SK-N-SH treated with all-trans-retinoic acid at 6 μM for 48 hours (cell line): ENCODE measurements around the gene LRCH4.
A peak's percentile ranks its signal among the peaks of the same experiment; 100 is the strongest.
"Not testable (repeated sequence)": the region's sequence is repeated elsewhere in the genome, so short reads cannot be mapped to it uniquely, and the experiment has no call there.

ENCODE experiments used
- ATAC-seq: fragments of 200-7000 bp; cut with Tn5 transposase; 3 replicates; pipeline ENCODE4 v1.9.1; 2020; ENCODE audit warnings: mild to moderate bottlenecking, moderate library complexity
- BACH2 ChIP-seq: fragments of 250-450 bp; sonication (Bioruptor Pico); IDR thresholded peaks from 2 replicates; pipeline ENCODE4 v1.9.0; 2021; ENCODE audit warnings: mild to moderate bottlenecking, borderline replicate concordance
- CSDC2 ChIP-seq: fragments of 250-450 bp; sonication (Bioruptor Pico); IDR thresholded peaks from 2 replicates; pipeline ENCODE4 v1.5.0; 2020; ENCODE audit warnings: mild to moderate bottlenecking, moderate library complexity
- ESRRG ChIP-seq: fragments of 250-450 bp; sonication (Bioruptor Pico); IDR thresholded peaks from 2 replicates; pipeline ENCODE4 v1.6.1; 2021; ENCODE audit warnings: mild to moderate bottlenecking
- ISL1 ChIP-seq: fragments of 250-450 bp; sonication (Bioruptor Pico); IDR thresholded peaks from 2 replicates; pipeline ENCODE4 v2.1.2; 2022; ENCODE audit warnings: mild to moderate bottlenecking, moderate library complexity
- OSR1 ChIP-seq: fragments of 250-450 bp; sonication (Bioruptor Pico); IDR thresholded peaks from 2 replicates; pipeline ENCODE4 v1.8.0; 2022; ENCODE audit warnings: moderate library complexity, mild to moderate bottlenecking, inconsistent platforms
- RARB ChIP-seq: fragments of 250-450 bp; sonication (Bioruptor Pico); IDR thresholded peaks from 2 replicates; pipeline ENCODE4 v1.8.0; 2021; ENCODE audit warnings: mild to moderate bottlenecking, moderate library complexity
- SNAI2 ChIP-seq: fragments of 250-450 bp; sonication (Bioruptor Pico); IDR thresholded peaks from 2 replicates; pipeline ENCODE4 v1.5.0; 2020; ENCODE audit warnings: mild to moderate bottlenecking, moderate library complexity
- TCF4 ChIP-seq: fragments of 250-450 bp; sonication (Bioruptor Pico); IDR thresholded peaks from 2 replicates; pipeline ENCODE4 v1.8.0; 2021; ENCODE audit warnings: mild to moderate bottlenecking, moderate library complexity, borderline replicate concordance
- TOX ChIP-seq: fragments of 250-450 bp; sonication (Bioruptor Pico); IDR thresholded peaks from 2 replicates; pipeline ENCODE4 v1.8.0; 2021; ENCODE audit warnings: mild to moderate bottlenecking, moderate library complexity, borderline replicate concordance
- ZC3H10 ChIP-seq: fragments of 250-450 bp; sonication (Bioruptor Pico); IDR thresholded peaks from 2 replicates; pipeline ENCODE4 v1.5.1; 2021; ENCODE audit warnings: mild to moderate bottlenecking, moderate library complexity
- ZFP3 ChIP-seq: fragments of 250-450 bp; sonication (Bioruptor Pico); IDR thresholded peaks from 2 replicates; pipeline ENCODE4 v1.5.0; 2020; ENCODE audit warnings: mild to moderate bottlenecking, moderate library complexity
- ZNF565 ChIP-seq: fragments of 450-650 bp; formaldehyde crosslinking; conservative IDR thresholded peaks from 2 replicates; pipeline ENCODE4 v1.5.0; 2020; ENCODE audit warnings: low read depth, mild to moderate bottlenecking, moderate library complexity
- ZNF8 ChIP-seq: fragments of 450-650 bp; formaldehyde crosslinking; IDR thresholded peaks from 2 replicates; pipeline ENCODE4 v1.5.0; 2020; ENCODE audit warnings: mild to moderate bottlenecking, moderate library complexity
- TF ChIP-seq, protein P1 (sequence below): fragments of 250-450 bp; sonication (Bioruptor Pico); IDR thresholded peaks from 2 replicates; pipeline ENCODE4 v1.5.1; 2020; ENCODE audit warnings: low read depth, mild to moderate bottlenecking, moderate library complexity
- TF ChIP-seq, protein P2 (sequence below): fragments of 250-450 bp; sonication (Bioruptor Pico); IDR thresholded peaks from 2 replicates; pipeline ENCODE4 v1.5.0; 2020; ENCODE audit warnings: mild to moderate bottlenecking, moderate library complexity
- TF ChIP-seq, protein P3 (sequence below): fragments of 250-450 bp; sonication (Bioruptor Pico); IDR thresholded peaks from 2 replicates; pipeline ENCODE4 v1.5.1; 2021; ENCODE audit warnings: mild to moderate bottlenecking, moderate library complexity
- TF ChIP-seq, protein P4 (sequence below): fragments of 250-450 bp; sonication (Bioruptor Pico); IDR thresholded peaks from 2 replicates; pipeline ENCODE4 v1.8.0; 2020; ENCODE audit warnings: mild to moderate bottlenecking, moderate library complexity, borderline replicate concordance
- TF ChIP-seq, protein P5 (sequence below): fragments of 250-450 bp; sonication (Bioruptor Pico); IDR thresholded peaks from 2 replicates; pipeline ENCODE4 v1.8.0; 2021; ENCODE audit warnings: low read depth, mild to moderate bottlenecking, moderate library complexity, borderline replicate concordance

LRCH4 gene

DNA sequence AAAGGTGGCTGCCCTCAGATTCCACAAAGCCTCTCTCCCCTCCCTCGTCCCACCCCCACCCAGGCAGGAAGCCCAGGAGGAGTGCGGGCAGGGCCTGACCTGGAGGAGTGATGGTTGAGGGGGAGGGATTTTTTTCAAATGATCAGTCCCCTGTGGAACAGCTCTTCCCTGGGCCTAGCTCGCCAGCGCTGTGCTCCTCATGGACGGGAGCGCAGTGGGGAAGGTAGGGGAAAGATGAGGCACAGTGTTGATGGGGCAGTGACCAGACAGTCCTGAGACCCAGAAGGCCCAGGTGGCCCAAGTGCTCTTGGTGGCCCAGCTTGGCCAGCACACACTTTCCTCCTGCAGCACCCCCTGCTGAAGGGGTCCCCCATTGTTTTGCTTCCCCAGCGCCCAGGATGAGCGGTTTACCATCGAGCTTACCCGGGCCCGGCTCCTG, 20.8 kb downstream of the LRCH4 start:
- no peak for TF ChIP-seq ISL1 (CRISPR knock-in tag)
- TF ChIP-seq SNAI2 (CRISPR knock-in tag): no peak
- TF ChIP-seq, protein P1, sequence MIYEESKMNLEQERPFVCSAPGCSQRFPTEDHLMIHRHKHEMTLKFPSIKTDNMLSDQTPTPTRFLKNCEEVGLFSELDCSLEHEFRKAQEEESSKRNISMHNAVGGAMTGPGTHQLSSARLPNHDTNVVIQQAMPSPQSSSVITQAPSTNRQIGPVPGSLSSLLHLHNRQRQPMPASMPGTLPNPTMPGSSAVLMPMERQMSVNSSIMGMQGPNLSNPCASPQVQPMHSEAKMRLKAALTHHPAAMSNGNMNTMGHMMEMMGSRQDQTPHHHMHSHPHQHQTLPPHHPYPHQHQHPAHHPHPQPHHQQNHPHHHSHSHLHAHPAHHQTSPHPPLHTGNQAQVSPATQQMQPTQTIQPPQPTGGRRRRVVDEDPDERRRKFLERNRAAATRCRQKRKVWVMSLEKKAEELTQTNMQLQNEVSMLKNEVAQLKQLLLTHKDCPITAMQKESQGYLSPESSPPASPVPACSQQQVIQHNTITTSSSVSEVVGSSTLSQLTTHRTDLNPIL (CRISPR knock-in tag): no peak
- no peak for TF ChIP-seq ZFP3
- TF ChIP-seq ZNF565 (CRISPR knock-in tag): no peak
- no peak for TF ChIP-seq BACH2 (CRISPR knock-in tag)
- TF ChIP-seq, protein P2, sequence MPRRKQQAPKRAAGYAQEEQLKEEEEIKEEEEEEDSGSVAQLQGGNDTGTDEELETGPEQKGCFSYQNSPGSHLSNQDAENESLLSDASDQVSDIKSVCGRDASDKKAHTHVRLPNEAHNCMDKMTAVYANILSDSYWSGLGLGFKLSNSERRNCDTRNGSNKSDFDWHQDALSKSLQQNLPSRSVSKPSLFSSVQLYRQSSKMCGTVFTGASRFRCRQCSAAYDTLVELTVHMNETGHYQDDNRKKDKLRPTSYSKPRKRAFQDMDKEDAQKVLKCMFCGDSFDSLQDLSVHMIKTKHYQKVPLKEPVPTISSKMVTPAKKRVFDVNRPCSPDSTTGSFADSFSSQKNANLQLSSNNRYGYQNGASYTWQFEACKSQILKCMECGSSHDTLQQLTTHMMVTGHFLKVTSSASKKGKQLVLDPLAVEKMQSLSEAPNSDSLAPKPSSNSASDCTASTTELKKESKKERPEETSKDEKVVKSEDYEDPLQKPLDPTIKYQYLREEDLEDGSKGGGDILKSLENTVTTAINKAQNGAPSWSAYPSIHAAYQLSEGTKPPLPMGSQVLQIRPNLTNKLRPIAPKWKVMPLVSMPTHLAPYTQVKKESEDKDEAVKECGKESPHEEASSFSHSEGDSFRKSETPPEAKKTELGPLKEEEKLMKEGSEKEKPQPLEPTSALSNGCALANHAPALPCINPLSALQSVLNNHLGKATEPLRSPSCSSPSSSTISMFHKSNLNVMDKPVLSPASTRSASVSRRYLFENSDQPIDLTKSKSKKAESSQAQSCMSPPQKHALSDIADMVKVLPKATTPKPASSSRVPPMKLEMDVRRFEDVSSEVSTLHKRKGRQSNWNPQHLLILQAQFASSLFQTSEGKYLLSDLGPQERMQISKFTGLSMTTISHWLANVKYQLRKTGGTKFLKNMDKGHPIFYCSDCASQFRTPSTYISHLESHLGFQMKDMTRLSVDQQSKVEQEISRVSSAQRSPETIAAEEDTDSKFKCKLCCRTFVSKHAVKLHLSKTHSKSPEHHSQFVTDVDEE (CRISPR knock-in tag): no peak
- TF ChIP-seq TOX (CRISPR knock-in tag): no peak
- no peak for TF ChIP-seq ESRRG
- no peak for ATAC-seq

DNA sequence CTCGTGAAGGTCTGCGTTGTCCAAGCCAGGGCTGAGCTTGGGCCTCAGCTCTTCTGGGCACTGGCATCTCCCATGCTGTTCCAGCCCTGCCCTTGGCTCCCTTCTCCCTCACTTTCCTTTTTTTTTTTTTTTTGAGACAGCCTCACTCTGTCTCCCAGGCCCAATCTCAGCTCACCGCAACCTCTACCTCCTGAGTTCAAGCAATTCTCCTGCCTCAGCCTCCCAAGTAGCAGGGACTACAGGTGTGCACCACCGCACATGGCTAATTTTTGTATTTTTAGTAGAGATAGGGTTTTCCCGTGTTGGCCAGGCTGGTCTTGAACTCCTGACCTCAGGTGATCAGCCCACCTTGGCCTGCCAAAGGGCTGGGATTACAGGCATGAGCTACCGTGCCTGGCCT, 21.5 kb downstream of the LRCH4 start:
- not testable (repeated sequence) for ATAC-seq

DNA sequence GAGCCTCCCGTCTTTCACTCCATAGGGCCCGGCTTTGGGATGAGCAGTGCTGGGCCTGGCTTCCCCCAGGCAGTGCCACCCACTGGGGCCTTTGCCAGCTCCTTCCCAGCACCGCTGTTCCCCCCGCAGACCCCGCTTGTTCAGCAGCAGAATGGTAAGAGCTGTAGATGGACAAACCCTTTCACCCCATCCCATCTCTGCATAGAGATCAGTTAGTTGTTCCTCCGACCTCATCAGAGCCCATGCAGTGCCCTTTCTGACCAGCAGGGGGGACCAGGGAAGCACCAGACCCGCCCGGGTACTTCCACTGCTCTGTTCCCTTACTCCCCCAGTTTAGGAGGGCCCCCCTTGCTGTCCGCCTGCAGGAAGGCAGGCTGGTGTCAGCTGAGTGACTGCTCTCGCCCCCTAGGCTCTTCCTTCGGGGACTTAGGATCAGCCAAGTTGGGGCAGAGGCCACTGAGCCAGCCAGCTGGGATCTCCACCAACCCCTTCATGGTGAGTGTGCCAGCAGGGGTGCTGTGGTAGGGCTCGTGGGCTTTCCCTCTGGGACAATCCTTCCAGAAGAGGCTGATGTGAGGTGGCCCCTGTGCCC, 22.0 kb downstream of the LRCH4 start:
- TF ChIP-seq RARB (CRISPR knock-in tag): no peak
- no peak for TF ChIP-seq SNAI2 (CRISPR knock-in tag)
- no peak for TF ChIP-seq ZFP3
- TF ChIP-seq TOX (CRISPR knock-in tag): no peak
- TF ChIP-seq CSDC2 (CRISPR knock-in tag): no peak
- TF ChIP-seq OSR1 (CRISPR knock-in tag): no peak
- TF ChIP-seq, protein P3, sequence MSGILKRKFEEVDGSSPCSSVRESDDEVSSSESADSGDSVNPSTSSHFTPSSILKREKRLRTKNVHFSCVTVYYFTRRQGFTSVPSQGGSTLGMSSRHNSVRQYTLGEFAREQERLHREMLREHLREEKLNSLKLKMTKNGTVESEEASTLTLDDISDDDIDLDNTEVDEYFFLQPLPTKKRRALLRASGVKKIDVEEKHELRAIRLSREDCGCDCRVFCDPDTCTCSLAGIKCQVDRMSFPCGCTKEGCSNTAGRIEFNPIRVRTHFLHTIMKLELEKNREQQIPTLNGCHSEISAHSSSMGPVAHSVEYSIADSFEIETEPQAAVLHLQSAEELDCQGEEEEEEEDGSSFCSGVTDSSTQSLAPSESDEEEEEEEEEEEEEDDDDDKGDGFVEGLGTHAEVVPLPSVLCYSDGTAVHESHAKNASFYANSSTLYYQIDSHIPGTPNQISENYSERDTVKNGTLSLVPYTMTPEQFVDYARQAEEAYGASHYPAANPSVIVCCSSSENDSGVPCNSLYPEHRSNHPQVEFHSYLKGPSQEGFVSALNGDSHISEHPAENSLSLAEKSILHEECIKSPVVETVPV (CRISPR knock-in tag): no peak
- no peak for TF ChIP-seq ISL1 (CRISPR knock-in tag)
- no peak for TF ChIP-seq ZC3H10
- no peak for TF ChIP-seq TCF4 (CRISPR knock-in tag)
- TF ChIP-seq, protein P4, sequence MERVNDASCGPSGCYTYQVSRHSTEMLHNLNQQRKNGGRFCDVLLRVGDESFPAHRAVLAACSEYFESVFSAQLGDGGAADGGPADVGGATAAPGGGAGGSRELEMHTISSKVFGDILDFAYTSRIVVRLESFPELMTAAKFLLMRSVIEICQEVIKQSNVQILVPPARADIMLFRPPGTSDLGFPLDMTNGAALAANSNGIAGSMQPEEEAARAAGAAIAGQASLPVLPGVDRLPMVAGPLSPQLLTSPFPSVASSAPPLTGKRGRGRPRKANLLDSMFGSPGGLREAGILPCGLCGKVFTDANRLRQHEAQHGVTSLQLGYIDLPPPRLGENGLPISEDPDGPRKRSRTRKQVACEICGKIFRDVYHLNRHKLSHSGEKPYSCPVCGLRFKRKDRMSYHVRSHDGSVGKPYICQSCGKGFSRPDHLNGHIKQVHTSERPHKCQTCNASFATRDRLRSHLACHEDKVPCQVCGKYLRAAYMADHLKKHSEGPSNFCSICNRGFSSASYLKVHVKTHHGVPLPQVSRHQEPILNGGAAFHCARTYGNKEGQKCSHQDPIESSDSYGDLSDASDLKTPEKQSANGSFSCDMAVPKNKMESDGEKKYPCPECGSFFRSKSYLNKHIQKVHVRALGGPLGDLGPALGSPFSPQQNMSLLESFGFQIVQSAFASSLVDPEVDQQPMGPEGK (CRISPR knock-in tag): no peak
- TF ChIP-seq, protein P2 (CRISPR knock-in tag): no peak
- TF ChIP-seq, protein P5, sequence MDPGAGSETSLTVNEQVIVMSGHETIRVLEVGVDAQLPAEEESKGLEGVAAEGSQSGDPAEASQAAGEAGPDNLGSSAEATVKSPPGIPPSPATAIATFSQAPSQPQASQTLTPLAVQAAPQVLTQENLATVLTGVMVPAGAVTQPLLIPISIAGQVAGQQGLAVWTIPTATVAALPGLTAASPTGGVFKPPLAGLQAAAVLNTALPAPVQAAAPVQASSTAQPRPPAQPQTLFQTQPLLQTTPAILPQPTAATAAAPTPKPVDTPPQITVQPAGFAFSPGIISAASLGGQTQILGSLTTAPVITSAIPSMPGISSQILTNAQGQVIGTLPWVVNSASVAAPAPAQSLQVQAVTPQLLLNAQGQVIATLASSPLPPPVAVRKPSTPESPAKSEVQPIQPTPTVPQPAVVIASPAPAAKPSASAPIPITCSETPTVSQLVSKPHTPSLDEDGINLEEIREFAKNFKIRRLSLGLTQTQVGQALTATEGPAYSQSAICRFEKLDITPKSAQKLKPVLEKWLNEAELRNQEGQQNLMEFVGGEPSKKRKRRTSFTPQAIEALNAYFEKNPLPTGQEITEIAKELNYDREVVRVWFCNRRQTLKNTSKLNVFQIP (CRISPR knock-in tag): no peak
- no peak for TF ChIP-seq BACH2 (CRISPR knock-in tag)
- TF ChIP-seq ZNF8 (CRISPR knock-in tag): no peak
- peak; percentile 82 for ATAC-seq
